Spleen (tissue), 11 donors: ENCODE results near the gene RNF222. TPM values are rescaled to one million over a fixed set of nuclear protein-coding genes. Genes with fewer than 3 reads are reported as not detected.
A peak's percentile ranks its signal among the peaks of the same experiment; 100 is the strongest.

Source experiments
- DNase-seq: peaks from one replicate; pipeline ENCODE4 v3.0.0-alpha.2; 2020
- H3K27ac ChIP-seq, 8 donors: fragments of 200-600 bp; sonication (generic) in 7 of 8; 1 replicate in 4 of 8; 2 replicates in 4 of 8; pipeline versions ENCODE4 v1.5.0 to v1.8.0; 2016 to 2021; ENCODE audit warnings: inconsistent platforms in 4 of 8, mild to moderate bottlenecking in 4 of 8, moderate library complexity in 1 of 8
- H3K27me3 ChIP-seq, 7 donors: fragments of 200-600 bp; sonication (generic) in 6 of 7; replicated peaks in 1 of 7; 1 replicate in 4 of 7; 2 replicates in 3 of 7; pipeline versions ENCODE4 v1.5.0 to v1.8.0; 2016 to 2021; ENCODE audit warnings: inconsistent platforms in 3 of 7, mild to moderate bottlenecking in 1 of 7
- H3K36me3 ChIP-seq, 6 donors: fragments of 200-600 bp; sonication (generic) in 5 of 6; 1 replicate in 4 of 6; 2 replicates in 2 of 6; pipeline versions ENCODE4 v1.5.0 to v1.8.0; 2016 to 2021; ENCODE audit warnings: inconsistent platforms in 2 of 6
- H3K4me1 ChIP-seq, 6 donors: fragments of 200-600 bp; sonication (generic) in 5 of 6; 1 replicate in 3 of 6; 2 replicates in 3 of 6; pipeline versions ENCODE4 v1.5.0 to v1.8.0; 2016 to 2021; ENCODE audit warnings: inconsistent platforms in 3 of 6
- H3K4me3 ChIP-seq, 8 donors: fragments of 200-600 bp; sonication (generic) in 7 of 8; 1 replicate in 4 of 8; 2 replicates in 4 of 8; pipeline versions ENCODE4 v1.5.0 to v1.8.0; 2016 to 2021; ENCODE audit warnings: inconsistent platforms in 4 of 8, mild to moderate bottlenecking in 4 of 8, moderate library complexity in 2 of 8
- H3K9me3 ChIP-seq, 8 donors: fragments of 200-600 bp; sonication (generic) in 7 of 8; 1 replicate in 4 of 8; 2 replicates in 4 of 8; pipeline versions ENCODE4 v1.5.0 to v1.8.0; 2016 to 2021; ENCODE audit warnings: inconsistent platforms in 4 of 8
- POLR2A ChIP-seq, 3 donors: fragments of 450-650 bp; IDR thresholded peaks; one replicate each; pipeline ENCODE4 v1.5.1; 2017; ENCODE audit warnings: antibody characterized with exemption in 3 of 3, mild to moderate bottlenecking in 1 of 3
- POLR2AphosphoS5 ChIP-seq, 3 donors: sonication (generic); formaldehyde crosslinking; IDR thresholded peaks; one replicate each; pipeline ENCODE4 v1.5.1; 2017; ENCODE audit warnings: antibody characterized with exemption in 3 of 3
- WGBS, 5 donors: extraction: QIAGEN DNeasy Blood & Tissue Kit in 3 of 5; methylation state at CpG; one replicate each; pipeline versions ENCODE4 v1.1.5 to v1.1.7; 2013 to 2018; 5-methylcytosine and 5-hydroxymethylcytosine counted together
- intact Hi-C: fragments of 100-400 bp; cut with DNase I; formaldehyde crosslinking; loops from one replicate; pipeline ENCODE4 v1.15.0; 2023; ENCODE audit warnings: low total_unique reads
- polyA plus RNA-seq, 3 donors: library from polyadenylated mRNA; stranded (reverse); fragments of 200-250 nt; gene quantifications; one replicate each; pipeline ENCODE4 v1.2.1, GENCODE V29; 2013
- total RNA-seq, 7 donors: library from RNA; depleted of rRNA in 3 of 7; stranded (reverse); fragments of >200 nt in 3 of 7; fragmentation: NEBNext Ultra II Directional in 4 of 7; extraction: Animal tissue kit (Norgen Biotek cat#: 25700) in 4 of 7; gene quantifications; one replicate each; pipeline versions ENCODE4 v1.1.0 to v1.2.1, GENCODE V29; 2016 to 2021
- TF ChIP-seq, protein P1 (sequence below), 11 experiments: fragments of 200-600 bp in 7 of 11; fragments of 450-650 bp in 4 of 11; sonication (generic) in 4 of 11; IDR thresholded peaks in 8 of 11; conservative IDR thresholded peaks in 3 of 11; 1 replicate in 7 of 11; 2 replicates in 4 of 11; pipeline versions ENCODE4 v1.4.0 to v1.8.0; 2016 to 2021; ENCODE audit warnings: antibody characterized with exemption in 11 of 11, inconsistent platforms in 4 of 11, mild to moderate bottlenecking in 1 of 11
- donor health status: healthy with polysubstance abuse.
- donor health status: DM: no; HTN: no; CAD: no; lungs with moderate emphysema.
- donor health status: DM: no; HTN: no; CAD: no.
- donor health status: Bipolar disorder and iron deficiency.
- donor health status: healthy.
- donor health status: DM: no; HTN: no; CAD: no.
- donor health status: DM: yes; HTN: yes; CAD: no.

Gene RNF222
- total and polyA plus RNA-seq, 10 donors = 0.03 to 0.05 TPM; not detected in 8

DNA sequence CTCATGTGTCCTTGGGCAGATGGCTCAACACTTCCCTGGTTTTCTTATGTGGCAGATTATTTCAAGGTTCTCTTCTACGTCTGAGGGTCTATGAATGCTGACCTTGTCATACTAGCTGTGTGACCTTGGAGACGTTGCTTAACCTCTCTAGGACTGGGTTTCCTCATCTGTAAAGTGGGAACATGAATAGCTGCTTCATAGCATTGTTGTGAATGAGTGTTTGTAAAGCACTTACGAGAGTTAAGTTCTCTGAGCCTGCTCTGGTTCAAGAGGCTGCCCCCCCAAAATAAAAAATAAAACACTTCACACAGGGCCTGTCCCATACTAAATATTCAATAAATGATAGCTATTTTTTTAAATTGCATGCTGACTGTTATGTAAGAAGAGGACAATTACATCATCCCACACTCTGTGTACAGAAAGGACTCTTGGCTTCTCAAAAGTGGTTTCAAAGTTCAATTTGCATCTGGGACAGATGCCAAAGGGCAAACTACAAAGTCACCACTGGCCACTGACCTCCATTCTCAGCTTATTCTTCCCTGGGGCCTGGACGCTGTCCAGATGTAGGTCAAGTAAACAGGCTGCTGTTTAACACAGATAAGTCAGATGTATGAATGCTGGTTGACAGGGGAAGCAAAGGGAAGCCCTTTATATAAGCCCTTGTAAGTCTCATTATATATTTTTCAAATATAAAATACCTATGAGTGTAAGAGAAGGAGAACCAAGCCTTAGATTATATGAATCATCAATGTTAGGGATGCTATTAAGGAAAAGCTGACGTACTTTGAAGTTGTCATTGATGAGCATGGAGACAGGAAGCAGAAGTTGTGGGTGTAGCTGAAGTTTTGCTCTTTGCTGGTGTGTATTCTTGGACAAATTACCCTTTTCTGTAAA, 22.7 kb upstream of the RNF222 start:
- DNase-seq = no peak
- Histone ChIP-seq H3K36me3 (no peaks in the 10 kb centered on the region), H3K27ac (peak overlapping the region in 7 of 8 donors; percentile 46 to 91 (median 82)), H3K9me3 (peaks cover 0 to 5% (median 0%) of the 10 kb centered on the region in 8 donors), H3K27me3 (peaks cover 0 to 37% (median 4%) of the 10 kb centered on the region in 7 donors), H3K4me1 (peaks cover 0 to 44% (median 13%) of the 10 kb centered on the region in 6 donors), H3K4me3 (peak overlapping the region in 1 of 8 donors; percentile 41)
- intact Hi-C loops = no loop called here
- 19 to 45% (median 23%) methylated on average over 5 of the region's 5 CpGs for WGBS, 5 donors
- TF ChIP-seq POLR2AphosphoS5 (IDR thresholded peaks at IDR 0.05) = peak in 1 of 3 donors; percentile 79
- TF ChIP-seq, protein P1, sequence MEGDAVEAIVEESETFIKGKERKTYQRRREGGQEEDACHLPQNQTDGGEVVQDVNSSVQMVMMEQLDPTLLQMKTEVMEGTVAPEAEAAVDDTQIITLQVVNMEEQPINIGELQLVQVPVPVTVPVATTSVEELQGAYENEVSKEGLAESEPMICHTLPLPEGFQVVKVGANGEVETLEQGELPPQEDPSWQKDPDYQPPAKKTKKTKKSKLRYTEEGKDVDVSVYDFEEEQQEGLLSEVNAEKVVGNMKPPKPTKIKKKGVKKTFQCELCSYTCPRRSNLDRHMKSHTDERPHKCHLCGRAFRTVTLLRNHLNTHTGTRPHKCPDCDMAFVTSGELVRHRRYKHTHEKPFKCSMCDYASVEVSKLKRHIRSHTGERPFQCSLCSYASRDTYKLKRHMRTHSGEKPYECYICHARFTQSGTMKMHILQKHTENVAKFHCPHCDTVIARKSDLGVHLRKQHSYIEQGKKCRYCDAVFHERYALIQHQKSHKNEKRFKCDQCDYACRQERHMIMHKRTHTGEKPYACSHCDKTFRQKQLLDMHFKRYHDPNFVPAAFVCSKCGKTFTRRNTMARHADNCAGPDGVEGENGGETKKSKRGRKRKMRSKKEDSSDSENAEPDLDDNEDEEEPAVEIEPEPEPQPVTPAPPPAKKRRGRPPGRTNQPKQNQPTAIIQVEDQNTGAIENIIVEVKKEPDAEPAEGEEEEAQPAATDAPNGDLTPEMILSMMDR (IDR thresholded peaks at IDR 0.05 in 8 of 11, conservative IDR thresholded peaks at IDR 0.05 in 3 of 11) = no peak

GRCh38 chr17:8419305-8419704, 21.7 kb upstream of the RNF222 start:
- Histone ChIP-seq H3K36me3 (no peaks in the 10 kb centered on the region), H3K27me3 (peaks cover 0 to 40% (median 4%) of the 10 kb centered on the region in 7 donors), H3K4me3 (peak overlapping the region in 1 of 8 donors; percentile 41), H3K9me3 (peaks cover 0 to 5% (median 0%) of the 10 kb centered on the region in 8 donors), H3K4me1 (peaks cover 0 to 44% (median 13%) of the 10 kb centered on the region in 6 donors), H3K27ac (peak overlapping the region in 7 of 8 donors; percentile 46 to 91 (median 82))
- intact Hi-C loops = no loop called here
- WGBS, 5 donors = 41 to 60% (median 52%) methylated on average over 1 of the region's 1 CpG
- no peak for DNase-seq
- TF ChIP-seq POLR2A (IDR thresholded peaks at IDR 0.05) (no peak), POLR2AphosphoS5 (IDR thresholded peaks at IDR 0.05) (no peak)
- TF ChIP-seq, protein P1 (IDR thresholded peaks at IDR 0.05 in 8 of 11, conservative IDR thresholded peaks at IDR 0.05 in 3 of 11) = no peak

DNA sequence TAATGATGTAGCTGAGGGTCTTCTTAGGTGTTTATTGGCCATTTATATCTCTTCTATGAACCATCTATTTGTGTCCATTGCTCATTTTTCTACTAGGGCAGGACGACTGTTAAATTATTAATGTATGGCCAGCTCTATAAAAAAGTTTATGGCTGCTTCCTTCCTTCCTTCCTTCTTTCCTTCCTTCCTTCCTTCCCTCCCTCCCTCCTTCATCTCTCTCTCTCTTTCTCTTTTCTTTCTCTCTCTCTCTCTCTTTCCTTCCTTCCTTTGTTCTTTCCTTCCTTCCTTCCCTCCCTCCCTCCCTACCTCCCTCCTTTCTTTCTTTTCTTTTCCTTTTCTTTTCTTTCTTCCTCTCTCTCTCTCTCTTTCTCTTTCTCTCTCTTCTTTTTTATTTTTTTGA, 20.8 kb upstream of the RNF222 start:
- Histone ChIP-seq H3K9me3 (peaks cover 0 to 5% (median 0%) of the 10 kb centered on the region in 8 donors), H3K27me3 (peaks cover 0 to 40% (median 4%) of the 10 kb centered on the region in 7 donors), H3K36me3 (no peaks in the 10 kb centered on the region), H3K27ac (peak overlapping the region in 7 of 8 donors; percentile 52 to 91 (median 82)), H3K4me3 (peak overlapping the region in 1 of 8 donors; percentile 54), H3K4me1 (peaks cover 0 to 44% (median 13%) of the 10 kb centered on the region in 6 donors)
- 53 to 64% (median 61%) methylated on average over 1 of the region's 1 CpG for WGBS, 5 donors
- intact Hi-C loops = no loop called here
- TF ChIP-seq, protein P1 (IDR thresholded peaks at IDR 0.05 in 8 of 11, conservative IDR thresholded peaks at IDR 0.05 in 3 of 11) = no peak
- TF ChIP-seq POLR2AphosphoS5 (IDR thresholded peaks at IDR 0.05) (no peak), POLR2A (IDR thresholded peaks at IDR 0.05) (no peak)
- DNase-seq = no peak

GRCh38 chr17:8417806-8418205, 20.2 kb upstream of the RNF222 start:
- intact Hi-C loops = no loop called here
- H3K36me3 ChIP-seq = no peaks in the 10 kb centered on the region
- DNase-seq = no peak
- H3K4me1 ChIP-seq = peaks cover 0 to 44% (median 13%) of the 10 kb centered on the region in 6 donors
- peak overlapping the region in 7 of 8 donors; percentile 52 to 91 (median 82) for H3K27ac ChIP-seq
- WGBS, 5 donors = 65 to 90% (median 81%) methylated on average over 4 of the region's 4 CpGs
- H3K9me3 ChIP-seq = peaks cover 0 to 5% (median 0%) of the 10 kb centered on the region in 8 donors
- peak overlapping the region in 1 of 8 donors; percentile 54 for H3K4me3 ChIP-seq
- H3K27me3 ChIP-seq = peaks cover 0 to 40% (median 4%) of the 10 kb centered on the region in 7 donors
- TF ChIP-seq POLR2A (IDR thresholded peaks at IDR 0.05) = no peak
- TF ChIP-seq POLR2AphosphoS5 (IDR thresholded peaks at IDR 0.05) = peak in 1 of 3 donors; percentile 77
- TF ChIP-seq, protein P1 (IDR thresholded peaks at IDR 0.05 in 8 of 11, conservative IDR thresholded peaks at IDR 0.05 in 3 of 11) = peak in 1 of 11 experiments; percentile 21
